HG03565 (cell line): ENCODE measurements around the gene L3MBTL4.
"Not testable (repeated sequence)": the region's sequence is repeated elsewhere in the genome, so short reads cannot be mapped to it uniquely, and the experiment has no call there.

Source experiments
- ATAC-seq: cut with Tn5 transposase; IDR thresholded peaks from one replicate; pipeline ENCODE4 v1.9.1; 2021; ENCODE audit warnings: mild to moderate bottlenecking, moderate library complexity; ENCODE audit not compliant: unreplicated experiment

The L3MBTL4 gene

DNA sequence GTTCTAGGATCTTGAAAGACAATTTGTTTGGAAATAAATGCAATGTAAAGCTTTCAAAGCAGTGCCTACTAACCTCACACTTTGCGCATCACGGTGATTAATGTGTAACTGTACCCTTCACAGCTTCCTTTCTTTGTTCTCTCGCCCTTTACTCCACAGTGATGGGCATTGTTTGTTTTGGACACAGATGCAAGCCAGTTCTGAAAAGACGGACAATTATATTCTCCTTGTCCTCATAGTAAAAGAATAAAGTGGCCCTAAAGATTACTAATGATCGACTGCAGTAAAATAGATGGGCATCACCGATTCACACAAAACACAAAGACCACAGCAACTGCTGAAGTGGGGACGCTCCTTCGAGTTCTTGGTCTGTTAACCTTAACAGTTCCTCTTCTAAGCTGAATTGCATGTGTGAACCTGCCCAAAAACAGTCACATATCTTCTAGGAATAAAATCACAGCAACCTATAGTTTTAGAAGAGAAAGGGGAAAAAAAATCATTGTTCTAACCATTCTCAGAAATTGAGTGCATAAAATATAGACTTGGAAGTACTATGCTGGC is 7.7 kb downstream of the L3MBTL4 start:
- ATAC-seq: no peak

DNA sequence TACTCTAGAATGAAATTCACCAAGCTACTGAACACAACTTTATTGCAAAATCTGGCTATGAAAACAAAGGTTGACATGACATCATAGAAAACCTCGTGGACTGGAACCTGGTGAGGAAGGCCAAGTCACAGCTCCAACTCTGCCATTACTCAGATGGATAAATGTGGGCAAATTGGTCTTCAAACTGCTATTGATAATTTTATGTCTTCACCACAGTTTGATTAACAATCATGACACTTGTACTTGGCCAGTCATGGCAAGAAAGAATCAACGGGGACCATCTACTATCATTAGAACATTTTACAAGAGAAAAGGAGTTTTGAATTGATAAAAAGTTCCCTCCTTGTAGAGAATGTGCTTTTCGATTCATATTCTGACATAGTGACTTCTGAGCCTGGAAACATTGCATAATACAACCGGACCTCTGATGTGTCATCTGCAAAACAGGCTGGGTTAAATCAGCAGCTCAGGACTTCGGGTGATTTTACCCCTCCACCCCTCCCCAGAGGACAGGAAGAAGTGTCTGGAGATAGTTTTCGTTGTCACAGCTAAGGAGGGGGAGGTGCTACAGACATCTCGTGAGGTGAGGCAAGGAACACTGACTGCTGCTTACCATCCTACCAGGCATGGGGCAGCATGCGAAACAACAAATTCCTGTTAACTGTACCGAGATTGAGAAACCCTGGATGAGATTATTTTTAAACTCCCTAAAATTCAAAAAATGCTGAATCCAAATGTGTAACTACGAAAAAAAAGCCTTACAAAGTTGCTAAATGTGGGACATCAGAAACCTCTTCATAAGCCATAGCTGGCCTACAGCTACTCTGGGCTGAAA is 8.4 kb downstream of the L3MBTL4 start:
- ATAC-seq: no peak

DNA sequence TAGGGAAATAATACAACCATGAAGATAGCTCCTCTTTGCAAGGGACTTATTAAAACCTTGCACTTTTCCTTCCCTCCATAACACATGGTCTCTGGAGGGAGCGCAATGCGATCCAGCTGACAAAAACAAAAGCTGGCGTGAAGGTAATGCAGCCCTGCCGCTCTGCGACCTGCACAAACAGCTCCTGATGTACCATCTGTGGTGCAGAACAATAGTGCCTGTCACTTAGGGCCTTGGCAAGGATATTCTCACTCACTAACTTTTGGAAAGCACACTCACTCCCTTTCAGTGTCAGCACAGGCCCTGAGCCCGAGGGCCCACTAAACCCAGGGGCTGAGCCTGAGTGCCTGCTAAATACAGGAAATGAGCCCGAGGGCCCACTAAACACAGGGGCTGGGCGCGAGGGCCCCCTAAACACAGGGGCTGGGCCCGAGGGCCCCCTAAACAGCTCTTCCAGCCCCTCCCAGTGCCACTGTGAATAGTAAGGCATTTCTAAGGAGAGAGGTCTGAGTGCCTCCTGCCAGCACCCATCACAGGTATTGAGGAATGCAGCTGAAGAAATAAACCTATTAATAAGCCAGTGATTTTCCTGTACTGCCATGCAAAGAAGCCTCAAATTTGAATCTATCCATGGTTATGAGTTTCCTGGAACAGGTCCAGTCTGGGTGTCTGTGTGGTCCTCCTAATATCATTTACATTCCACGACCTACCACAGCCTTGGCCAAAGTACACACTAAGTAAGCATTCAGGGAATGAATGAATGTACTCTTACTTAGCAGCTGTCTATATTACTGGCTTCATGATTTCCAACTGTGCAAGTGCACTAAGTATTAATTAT is 9.3 kb downstream of the L3MBTL4 start:
- ATAC-seq: no peak

DNA sequence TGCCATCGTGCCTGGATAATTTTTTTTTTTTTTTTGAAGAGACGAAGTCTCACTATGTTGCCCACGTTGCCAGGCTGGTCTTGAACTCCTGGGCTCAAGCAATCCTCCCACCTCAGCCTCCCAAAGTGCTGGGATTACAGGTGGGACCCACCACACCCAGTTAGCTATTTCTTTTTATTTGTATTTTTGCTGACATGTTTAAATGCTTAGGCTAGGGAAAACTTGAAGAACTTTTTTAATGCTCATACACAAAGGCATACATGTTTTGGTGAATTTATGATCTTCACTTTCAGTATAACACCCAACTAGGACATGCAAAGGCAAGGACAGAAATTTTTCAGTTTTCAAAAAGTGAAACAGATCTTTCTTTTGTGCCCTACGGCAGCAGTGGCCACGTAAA is 9.9 kb downstream of the L3MBTL4 start:
- ATAC-seq: no peak

DNA sequence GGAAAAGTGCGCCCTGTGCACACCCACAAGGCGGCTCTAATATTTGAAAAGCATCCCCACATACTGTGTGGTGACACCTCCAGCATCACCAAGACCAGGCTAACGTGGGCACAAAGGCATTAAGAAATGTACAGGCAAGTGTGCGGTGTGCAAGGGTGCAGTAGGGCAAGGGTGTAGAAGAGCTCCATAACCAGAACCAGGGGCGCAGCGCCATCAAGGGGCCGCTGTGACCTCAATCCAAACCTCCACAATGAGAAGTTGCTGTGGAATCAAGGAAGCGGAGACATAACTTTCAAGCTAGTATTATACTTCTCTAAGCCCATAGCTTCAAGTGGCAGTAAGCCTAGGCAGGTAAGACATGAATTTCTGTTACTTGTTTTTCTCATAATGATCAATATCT is 13.0 kb downstream of the L3MBTL4 start:
- ATAC-seq: no peak

DNA sequence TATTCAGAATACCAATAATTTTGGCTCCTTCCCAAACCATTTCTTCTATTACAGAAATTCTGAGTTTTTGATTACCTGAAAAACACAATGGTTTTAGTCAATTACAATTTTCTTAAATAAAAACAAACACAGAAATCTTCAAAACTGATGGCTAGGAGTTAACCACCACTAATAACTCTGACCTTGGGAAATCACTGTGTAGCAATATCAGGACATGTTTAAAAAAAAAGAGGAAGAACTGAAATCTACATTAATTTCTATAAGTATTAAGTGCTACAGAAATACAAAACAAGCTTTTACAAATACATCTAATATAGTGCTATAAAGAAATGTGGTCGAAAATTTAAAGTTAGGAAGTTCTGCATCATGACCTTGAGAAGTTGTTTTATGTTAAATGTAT is 14.9 kb downstream of the L3MBTL4 start:
- ATAC-seq: no peak

DNA sequence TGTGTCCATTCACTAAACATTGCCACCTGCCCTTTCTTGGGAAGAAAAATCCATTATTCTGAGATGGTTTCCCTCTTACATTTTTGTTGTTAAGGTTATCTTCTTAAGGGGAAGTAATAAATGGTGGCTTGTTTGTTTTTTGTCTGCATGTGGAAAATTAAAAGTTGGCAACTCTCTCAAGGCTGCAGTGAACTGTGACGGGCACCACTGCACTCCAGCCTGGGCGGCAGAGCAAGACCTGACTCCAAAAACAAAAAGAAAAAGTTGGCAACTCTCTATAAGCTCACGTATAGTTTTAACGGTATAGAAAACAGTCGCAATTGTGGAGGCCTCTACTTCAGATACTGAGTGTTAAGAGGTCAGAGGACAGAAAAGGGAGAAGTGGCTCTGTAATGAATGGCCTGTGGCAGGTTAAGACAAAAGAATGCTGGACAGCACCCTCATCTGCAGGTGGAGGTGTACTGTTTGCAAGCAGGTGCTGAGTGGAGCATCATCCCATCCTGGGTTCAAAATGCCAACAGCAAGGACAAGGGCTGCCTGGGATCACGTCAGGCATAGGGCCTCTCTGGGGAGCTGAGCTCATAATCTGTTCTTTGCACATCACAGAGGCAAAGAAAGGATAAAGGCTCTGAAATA is 16.7 kb downstream of the L3MBTL4 start:
- ATAC-seq: no peak

DNA sequence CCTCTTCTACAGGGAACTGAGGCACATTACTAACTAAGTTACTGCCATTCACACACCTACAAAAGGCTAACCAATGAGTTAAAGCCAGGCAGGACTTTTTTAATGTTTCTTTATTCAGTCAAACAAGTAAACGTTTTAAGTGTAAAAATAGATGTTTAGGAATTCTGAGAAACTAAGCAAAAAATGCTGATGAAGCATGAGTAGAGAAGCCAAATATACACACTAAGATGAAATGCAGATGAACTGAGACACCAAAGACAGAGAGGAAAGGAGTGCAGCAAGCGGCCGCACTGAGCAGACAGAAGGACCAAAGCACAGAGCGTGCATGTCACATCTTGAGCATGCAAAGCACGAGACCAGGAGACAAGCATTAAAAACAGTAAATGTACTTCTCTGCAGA is 17.9 kb downstream of the L3MBTL4 start:
- ATAC-seq: no peak

DNA sequence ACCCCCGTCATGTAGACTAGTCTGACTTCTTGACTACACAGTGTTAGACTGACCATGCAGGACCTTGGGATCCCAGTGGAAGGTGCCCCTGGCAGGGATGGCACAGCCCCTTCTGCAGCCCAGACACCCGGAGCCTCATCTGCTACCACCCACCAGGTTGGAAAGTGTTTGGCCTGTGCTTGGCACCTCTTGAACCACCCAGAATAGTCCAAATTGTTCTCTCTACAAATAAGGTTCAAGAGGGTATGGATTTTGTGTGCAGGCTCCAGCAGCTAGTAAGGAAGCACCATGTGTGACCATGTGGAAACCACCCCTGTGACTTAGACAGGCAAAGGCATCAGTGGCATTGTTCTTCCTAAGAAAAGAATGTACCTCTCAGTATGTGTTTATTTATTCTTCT is 18.4 kb downstream of the L3MBTL4 start:
- no peak for ATAC-seq

DNA sequence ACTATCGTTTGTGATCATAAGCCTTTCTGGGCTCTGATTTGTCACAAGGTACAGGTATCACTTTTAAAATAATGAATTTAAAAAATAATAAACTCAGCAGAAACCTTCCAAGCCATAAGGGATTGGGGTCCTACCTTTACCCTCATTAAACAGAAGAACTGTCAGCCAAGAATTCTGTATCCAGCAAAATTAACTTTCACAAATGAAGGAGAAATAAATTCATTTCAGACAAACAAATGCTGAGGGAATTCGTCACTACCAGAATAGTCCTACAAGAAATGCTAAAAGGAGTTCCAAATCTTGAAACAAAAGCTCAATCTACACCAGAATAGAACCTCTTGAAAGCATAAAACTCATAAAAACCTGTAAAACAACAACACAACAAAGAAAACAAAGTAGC is 25.7 kb downstream of the L3MBTL4 start:
- no peak for ATAC-seq

DNA sequence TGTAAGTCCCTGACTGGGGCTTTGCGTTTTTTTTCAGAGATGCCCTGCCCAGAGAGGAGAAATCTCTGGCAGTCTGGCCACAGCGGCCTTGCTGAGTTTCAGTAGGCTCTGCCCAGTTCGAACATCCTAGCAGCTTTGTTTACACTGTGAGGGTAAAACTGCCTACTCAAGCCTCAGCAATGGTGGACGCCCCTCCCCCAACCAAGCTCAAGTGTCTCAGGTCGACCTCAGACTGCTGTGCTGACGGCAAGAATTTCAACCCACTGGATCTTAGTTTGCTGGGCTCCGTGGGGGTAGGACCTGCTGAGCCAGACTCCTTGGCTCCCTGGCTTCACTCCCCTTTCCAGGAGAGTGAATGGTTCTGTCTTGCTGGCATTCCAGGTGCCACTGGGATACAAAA is 31.7 kb downstream of the L3MBTL4 start:
- no peak for ATAC-seq

DNA sequence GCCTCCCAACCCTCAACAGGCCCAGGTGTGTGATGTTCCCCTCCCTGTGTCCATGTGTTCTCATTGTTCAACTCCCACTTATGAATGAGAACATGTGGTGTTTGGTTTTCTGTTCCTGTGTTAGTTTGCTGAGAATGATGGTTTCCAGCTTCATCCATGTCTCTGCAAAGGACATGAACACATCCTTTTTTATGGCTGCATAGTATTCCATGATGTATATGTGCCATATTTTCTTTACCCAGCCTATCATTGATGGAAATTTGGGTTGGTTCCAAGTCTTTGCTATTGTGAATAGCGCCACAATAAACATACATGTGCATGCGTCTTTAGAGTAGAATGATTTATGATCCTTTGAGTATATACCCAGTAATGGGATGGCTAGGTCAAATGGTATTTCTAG is 37.2 kb downstream of the L3MBTL4 start:
- ATAC-seq: not testable (repeated sequence)

DNA sequence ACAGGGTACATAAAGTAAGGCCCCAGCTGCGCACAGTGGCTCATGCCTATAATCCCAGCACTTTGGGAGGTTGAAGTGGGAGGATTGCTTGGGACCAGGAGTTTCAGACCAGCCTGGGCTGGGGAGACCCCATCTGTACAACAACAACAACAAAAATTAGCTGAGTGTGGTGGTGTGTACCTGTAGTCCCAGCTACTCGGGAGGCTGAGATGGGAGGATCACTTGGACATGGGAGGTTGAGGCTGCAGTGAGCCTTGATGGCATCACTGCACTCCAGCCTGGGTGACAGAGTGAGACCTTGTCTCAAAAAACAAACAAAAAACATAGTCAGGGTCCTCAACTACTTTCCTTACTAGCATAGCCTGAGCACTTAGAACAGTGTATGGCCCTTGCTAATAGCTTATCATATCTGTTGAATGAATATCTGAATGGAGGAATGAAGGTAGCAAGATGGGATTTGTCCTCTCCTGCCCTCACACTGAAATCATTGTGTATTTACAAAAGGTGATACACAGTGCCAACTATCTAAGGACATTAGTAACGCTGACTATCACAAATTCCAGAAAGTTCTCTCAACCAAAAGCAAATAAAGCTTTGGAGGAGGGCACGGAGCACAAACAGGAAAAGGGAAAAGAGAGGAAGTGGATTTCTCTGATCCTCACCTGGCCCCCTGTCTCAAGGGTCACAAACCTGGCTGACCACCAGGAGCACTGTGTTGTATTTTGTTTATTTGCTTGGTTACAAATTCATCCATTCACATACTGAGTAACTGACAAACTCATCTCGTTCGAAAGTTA is 38.1 kb downstream of the L3MBTL4 start:
- ATAC-seq: no peak

DNA sequence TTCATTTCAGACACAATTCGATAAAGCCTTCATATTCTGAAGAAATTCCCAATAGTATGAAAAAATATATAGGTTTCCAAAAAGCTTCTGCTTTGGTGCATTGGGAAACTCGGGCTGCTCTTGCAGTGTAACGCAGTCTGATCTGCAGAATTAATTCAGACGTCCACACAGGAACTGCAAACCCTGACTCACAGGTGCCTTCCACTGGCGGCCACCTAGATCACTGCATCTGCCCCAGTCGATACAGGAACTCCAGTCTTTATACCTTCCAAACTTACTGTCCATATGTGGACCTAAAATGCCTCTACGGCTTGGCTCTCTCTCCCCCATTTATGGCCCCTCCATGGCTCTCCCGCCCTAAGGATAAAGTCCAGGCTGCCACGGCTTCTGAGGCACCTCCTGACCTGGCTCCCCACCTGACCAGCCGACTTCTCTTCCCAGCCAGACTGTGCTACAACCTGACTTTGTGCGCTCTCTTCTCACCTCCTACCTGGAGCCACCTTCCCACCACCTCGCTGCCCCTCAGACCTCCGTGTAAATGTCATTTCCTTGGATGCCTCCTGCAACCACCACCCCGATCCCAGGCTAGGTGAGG is 39.7 kb downstream of the L3MBTL4 start:
- no peak for ATAC-seq

DNA sequence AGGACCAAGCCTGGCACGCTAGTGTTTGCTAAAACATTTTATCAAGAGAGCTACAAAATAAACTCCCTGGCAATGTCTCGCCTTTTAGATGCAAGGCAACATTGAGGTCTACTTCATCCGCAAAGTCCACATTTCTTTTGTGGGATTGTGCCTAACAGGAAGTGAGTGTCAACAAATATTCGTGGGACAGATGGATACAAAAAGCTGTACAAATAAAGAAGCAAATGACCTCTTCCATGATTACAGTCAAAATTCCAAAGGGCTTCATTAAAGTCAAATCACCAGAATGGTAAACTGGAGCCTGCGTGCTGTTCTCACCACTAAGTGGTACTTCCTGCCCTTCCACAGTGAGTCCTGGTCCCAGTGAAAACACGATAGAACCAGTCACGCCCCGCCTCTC is 40.4 kb downstream of the L3MBTL4 start:
- ATAC-seq: no peak

DNA sequence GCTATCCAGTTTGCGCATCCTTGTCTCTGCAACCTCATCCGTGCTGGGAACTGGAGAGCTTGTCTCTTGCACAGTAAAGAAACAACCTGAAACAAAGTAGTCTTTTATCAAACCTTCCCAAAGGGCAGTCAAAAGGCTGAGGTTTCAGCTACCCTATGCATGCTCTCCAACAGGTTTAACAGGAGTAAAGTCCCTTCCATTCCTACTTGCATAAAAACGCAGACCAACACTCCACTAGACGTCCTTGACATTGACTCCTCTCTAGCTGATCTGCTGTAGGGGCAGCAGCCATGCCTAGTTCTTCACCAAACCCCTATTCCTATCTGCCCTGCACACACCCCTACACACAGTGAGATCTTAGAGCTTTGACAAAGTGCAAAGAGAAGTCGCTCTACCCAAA is 41.5 kb downstream of the L3MBTL4 start:
- no peak for ATAC-seq

DNA sequence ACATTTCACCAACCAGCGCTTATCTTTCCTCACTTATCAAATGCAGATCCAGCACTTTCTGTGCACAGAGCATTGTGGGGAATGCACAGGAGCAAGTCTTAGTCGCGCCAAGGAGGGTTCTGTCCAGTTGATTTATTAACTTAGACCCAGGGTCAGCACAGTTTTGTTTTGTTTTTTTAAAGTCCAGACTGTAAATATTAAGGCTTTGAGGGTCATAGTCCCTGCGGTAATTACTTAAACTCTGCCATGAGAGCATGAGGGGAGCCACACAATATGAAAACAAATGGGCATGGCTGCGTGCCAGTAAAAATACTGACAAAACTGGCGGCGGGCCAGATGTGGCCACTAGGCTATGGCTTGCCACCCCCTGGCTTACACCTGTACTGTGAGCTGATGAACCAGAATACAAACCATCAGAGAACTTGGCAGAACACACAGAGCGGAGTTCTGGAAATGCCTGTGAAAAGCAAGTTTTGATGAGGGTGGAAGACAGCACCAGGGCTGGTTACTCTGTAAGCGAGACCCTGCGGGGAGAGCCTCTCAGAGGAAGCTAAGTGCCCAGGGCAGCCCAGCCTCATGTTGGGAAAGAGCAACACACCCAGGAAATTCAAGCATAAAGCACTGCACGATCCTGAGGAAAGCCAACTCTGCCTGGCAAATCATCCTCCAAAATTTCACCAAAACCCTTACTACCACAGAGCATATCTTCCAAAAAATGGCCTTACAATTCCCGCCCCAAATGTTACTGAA is 43.6 kb downstream of the L3MBTL4 start:
- no peak for ATAC-seq

DNA sequence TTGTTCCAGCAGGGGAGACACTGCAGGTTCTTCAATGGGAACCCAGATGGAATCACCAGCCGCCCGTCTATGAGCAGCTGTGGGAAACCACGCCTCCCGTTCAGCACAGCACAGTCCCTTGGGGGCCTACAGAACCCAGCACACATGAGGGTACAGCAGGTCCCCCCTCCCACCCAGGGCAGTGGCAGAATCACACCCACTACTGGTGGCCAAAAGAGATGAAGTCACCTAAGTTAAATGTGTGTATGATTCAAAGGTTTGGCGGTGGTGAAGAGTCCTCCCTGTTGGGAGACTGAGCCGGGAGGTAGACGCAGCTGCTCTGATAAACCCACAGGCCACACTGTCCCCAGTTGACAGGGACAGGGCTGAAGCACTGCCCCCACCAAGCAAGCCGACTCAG is 44.3 kb downstream of the L3MBTL4 start:
- no peak for ATAC-seq

DNA sequence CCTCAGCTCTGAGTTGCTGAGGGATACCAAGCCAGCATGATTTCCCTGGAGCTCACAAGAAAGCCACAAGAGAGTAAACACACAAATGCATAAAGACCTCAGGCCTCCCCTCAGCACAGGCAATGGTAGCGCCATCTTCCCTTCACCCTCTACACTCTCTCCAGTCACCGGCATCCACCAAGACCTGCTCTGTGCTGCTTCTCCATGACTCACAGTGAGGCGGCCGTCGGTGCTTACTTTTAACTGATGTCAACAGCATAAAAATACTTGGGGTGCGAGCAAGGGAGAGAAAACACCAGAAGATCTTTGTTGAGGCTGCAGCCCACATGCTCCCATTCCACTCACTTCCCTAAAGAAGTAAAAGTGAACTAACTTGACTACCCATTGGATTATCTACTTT is 46.7 kb downstream of the L3MBTL4 start:
- no peak for ATAC-seq

DNA sequence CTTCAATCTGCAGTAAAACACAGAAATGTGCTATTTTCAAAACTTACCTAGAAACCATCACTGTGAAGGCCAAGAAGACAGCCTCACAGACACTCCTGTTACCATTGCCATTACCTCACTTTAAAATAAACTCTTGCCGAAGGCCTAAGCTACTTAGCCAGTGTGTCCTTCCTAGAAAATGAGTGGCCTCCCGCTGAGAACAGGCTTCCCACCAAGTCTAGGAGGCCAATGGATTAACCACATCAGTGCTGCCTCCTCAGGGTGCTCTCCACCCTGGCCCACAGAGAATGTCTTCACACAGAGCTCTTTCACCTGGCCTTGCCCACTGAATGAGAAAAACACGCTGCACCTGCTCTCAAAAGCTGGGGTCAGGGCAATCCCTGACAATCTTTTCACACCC is 47.5 kb downstream of the L3MBTL4 start:
- no peak for ATAC-seq
